ENCODE data around the gene EDN1. TPM values are rescaled to one million over a fixed set of nuclear protein-coding genes. Genes with fewer than 3 reads are reported as not detected.
"Not testable (repeated sequence)": the region's sequence is repeated elsewhere in the genome, so short reads cannot be mapped to it uniquely, and the experiment has no call there.

Gene EDN1
- total RNA-seq, 1 donor from 2014 or later, result not detected

DNA sequence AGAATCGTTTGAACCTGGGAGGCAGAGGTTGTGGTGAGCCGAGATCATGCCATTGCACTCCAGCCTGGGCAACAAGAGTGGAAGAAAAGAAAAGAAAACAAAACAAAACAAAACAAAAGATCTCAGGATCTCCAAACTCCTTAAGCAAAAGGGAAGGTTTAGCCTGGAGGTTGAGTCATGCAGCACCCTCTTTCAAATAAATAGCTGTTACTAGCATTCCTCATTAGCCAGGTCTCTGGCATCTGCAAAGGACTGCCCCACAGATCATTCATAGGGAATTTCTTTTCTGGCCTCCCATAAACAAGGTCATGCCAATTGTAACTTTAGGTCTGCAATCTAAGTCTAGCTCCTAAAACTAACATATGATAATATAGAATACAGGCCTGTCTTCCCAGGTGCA is 37.2 kb downstream of the EDN1 start:
- H3K9me3 Mint-ChIP-seq, result peaks cover 3% of the 10 kb centered on the region
- H3K27me3 Mint-ChIP-seq (ENCODE audit: low read depth), result peaks cover 4% of the 10 kb centered on the region
- no peak overlapping the region for H3K4me3 Mint-ChIP-seq
- no peaks in the 10 kb centered on the region for H3K4me1 Mint-ChIP-seq
- no peak overlapping the region for H3K27ac Mint-ChIP-seq (ENCODE audit: unreplicated experiment)
- TF ChIP-seq, protein P1, sequence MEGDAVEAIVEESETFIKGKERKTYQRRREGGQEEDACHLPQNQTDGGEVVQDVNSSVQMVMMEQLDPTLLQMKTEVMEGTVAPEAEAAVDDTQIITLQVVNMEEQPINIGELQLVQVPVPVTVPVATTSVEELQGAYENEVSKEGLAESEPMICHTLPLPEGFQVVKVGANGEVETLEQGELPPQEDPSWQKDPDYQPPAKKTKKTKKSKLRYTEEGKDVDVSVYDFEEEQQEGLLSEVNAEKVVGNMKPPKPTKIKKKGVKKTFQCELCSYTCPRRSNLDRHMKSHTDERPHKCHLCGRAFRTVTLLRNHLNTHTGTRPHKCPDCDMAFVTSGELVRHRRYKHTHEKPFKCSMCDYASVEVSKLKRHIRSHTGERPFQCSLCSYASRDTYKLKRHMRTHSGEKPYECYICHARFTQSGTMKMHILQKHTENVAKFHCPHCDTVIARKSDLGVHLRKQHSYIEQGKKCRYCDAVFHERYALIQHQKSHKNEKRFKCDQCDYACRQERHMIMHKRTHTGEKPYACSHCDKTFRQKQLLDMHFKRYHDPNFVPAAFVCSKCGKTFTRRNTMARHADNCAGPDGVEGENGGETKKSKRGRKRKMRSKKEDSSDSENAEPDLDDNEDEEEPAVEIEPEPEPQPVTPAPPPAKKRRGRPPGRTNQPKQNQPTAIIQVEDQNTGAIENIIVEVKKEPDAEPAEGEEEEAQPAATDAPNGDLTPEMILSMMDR (conservative IDR thresholded peaks at IDR 0.05), result no peak
- no peaks in the 10 kb centered on the region for H3K36me3 Mint-ChIP-seq (ENCODE audit: low read depth)
- DNase-seq (ENCODE audit: low read depth, low spot score), result no peak

GRCh38 chr6:12327988-12328387 is 37.8 kb downstream of the EDN1 start:
- H3K4me1 Mint-ChIP-seq, result no peaks in the 10 kb centered on the region
- no peaks in the 10 kb centered on the region for H3K36me3 Mint-ChIP-seq (ENCODE audit: low read depth)
- TF ChIP-seq, protein P1 (conservative IDR thresholded peaks at IDR 0.05), result no peak
- no peak overlapping the region for H3K27ac Mint-ChIP-seq (ENCODE audit: unreplicated experiment)
- no peak for DNase-seq (ENCODE audit: low read depth, low spot score)
- H3K9me3 Mint-ChIP-seq, result peaks cover 3% of the 10 kb centered on the region
- H3K27me3 Mint-ChIP-seq (ENCODE audit: low read depth), result peaks cover 4% of the 10 kb centered on the region
- no peak overlapping the region for H3K4me3 Mint-ChIP-seq

DNA sequence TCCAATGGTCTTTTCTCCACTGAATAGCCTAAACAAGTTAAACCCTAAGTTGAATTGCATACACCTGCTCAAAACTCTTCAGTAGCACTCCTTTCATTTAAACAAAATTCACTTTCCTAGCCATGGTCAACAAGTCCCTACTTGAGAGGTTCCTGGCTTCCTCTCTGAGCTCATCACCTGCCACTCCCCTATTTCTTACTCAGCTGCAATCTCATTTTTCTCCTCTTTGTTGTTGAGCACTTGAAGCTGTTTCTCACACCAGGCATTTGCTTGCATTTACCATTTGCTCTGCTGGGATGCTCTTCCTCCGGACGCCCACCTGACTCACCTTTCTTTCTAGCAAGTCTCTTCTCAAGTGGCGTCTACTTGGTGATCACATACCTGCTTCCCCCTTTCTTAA is 38.5 kb downstream of the EDN1 start:
- DNase-seq (ENCODE audit: low read depth, low spot score), result no peak
- Mint-ChIP-seq H3K27me3 (ENCODE audit: low read depth) (peaks cover 4% of the 10 kb centered on the region), H3K4me1 (no peaks in the 10 kb centered on the region), H3K9me3 (peaks cover 3% of the 10 kb centered on the region), H3K27ac (ENCODE audit: unreplicated experiment) (no peak overlapping the region), H3K36me3 (ENCODE audit: low read depth) (no peaks in the 10 kb centered on the region), H3K4me3 (no peak overlapping the region)
- TF ChIP-seq, protein P1 (conservative IDR thresholded peaks at IDR 0.05), result no peak

DNA sequence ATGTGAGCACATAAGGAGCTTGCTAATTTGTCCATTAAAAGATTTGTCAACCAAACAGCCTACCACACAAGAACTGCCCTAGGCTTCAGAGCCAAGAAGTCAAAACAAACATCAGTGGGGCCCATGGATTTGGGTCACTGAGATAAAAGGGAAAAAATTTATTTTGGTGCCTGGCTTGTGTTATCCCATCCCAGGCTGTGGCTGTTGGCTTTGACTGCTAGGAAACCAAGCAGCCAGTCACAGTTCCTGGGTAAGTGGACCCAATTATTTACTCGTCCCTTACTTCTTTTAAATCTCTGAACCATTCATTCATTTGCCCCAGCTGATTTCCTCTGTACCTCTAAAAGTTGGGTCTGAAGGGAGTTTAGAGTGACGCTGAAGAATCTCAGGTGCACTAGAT is 41.3 kb downstream of the EDN1 start:
- Mint-ChIP-seq H3K4me1 (no peaks in the 10 kb centered on the region), H3K36me3 (ENCODE audit: low read depth) (no peaks in the 10 kb centered on the region), H3K27ac (ENCODE audit: unreplicated experiment) (no peak overlapping the region), H3K9me3 (peaks cover 3% of the 10 kb centered on the region), H3K4me3 (no peak overlapping the region), H3K27me3 (ENCODE audit: low read depth) (no peaks in the 10 kb centered on the region)
- DNase-seq (ENCODE audit: low read depth, low spot score), result no peak
- TF ChIP-seq, protein P1 (conservative IDR thresholded peaks at IDR 0.05), result no peak

GRCh38 chr6:12331951-12332749 is 42.0 kb downstream of the EDN1 start:
- TF ChIP-seq, protein P1 (conservative IDR thresholded peaks at IDR 0.05), result no peak
- Mint-ChIP-seq H3K4me3 (no peak overlapping the region), H3K27ac (ENCODE audit: unreplicated experiment) (no peak overlapping the region), H3K36me3 (ENCODE audit: low read depth) (no peaks in the 10 kb centered on the region), H3K27me3 (ENCODE audit: low read depth) (no peaks in the 10 kb centered on the region), H3K4me1 (no peaks in the 10 kb centered on the region), H3K9me3 (peaks cover 3% of the 10 kb centered on the region)
- no peak for DNase-seq (ENCODE audit: low read depth, low spot score)

DNA sequence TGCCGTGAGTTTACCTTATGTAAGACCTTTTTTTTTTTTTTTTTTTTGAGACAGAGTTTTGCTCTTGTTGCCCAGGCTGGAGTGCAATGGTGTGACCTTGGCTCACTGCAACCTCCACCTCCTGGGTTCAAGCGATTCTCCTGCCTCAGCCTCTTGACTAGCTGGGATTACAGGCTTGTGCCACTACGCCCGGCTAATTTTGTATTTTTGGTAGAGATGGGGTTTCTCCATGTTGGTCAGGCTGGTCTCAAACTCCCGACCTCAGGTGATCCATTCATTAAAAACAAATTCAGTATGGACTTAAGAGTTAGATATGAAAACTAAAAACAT is 42.6 kb downstream of the EDN1 start:
- DNase-seq (ENCODE audit: low read depth, low spot score); H3K4me3 Mint-ChIP-seq; H3K36me3 Mint-ChIP-seq (ENCODE audit: low read depth); H3K4me1 Mint-ChIP-seq; H3K27me3 Mint-ChIP-seq (ENCODE audit: low read depth); H3K9me3 Mint-ChIP-seq; H3K27ac Mint-ChIP-seq (ENCODE audit: unreplicated experiment): not testable (repeated sequence)

All from neural crest cell (in vitro differentiated cells).